MM.1S (cell line): ENCODE data around the gene PCDH9.

Experiments
- DNase-seq: peaks from one replicate; pipeline ENCODE4 v3.0.0-alpha.2; 2015
- H2AFZ ChIP-seq: fragments of 300-600 bp; sonication (generic); 2 replicates; pipeline ENCODE4 v1.6.0; 2016; ENCODE audit warnings: antibody characterized with exemption, low read length
- H3F3A ChIP-seq: fragments of 300-600 bp; sonication (generic); 2 replicates; pipeline ENCODE4 v1.6.1; 2016; ENCODE audit warnings: mild to moderate bottlenecking, antibody characterized with exemption, low read length, moderate library complexity, mixed read lengths; ENCODE audit not compliant: insufficient read depth
- H3K27ac ChIP-seq: fragments of 300-600 bp; sonication (generic); 2 replicates; pipeline ENCODE4 v1.5.1; 2016; ENCODE audit warnings: mild to moderate bottlenecking, low read length
- H3K27me3 ChIP-seq: fragments of 300-600 bp; sonication (generic); replicated peaks from 2 replicates; pipeline ENCODE4 v1.6.0; 2016; ENCODE audit warnings: low read length; ENCODE audit not compliant: insufficient read depth
- H3K36me3 ChIP-seq: fragments of 300-600 bp; sonication (generic); replicated peaks from 2 replicates; pipeline ENCODE4 v1.6.1; 2016; ENCODE audit warnings: mild to moderate bottlenecking, low read length, mixed read lengths; ENCODE audit not compliant: insufficient read depth
- H3K4me1 ChIP-seq: fragments of 300-600 bp; sonication (generic); 2 replicates; pipeline ENCODE4 v1.6.1; 2016; ENCODE audit warnings: low read length, mixed read lengths
- H3K4me2 ChIP-seq: fragments of 300-600 bp; sonication (generic); 2 replicates; pipeline ENCODE4 v1.6.0; 2016; ENCODE audit warnings: low read depth, low read length
- H3K4me3 ChIP-seq: fragments of 300-600 bp; sonication (generic); 2 replicates; pipeline ENCODE4 v1.5.1; 2016; ENCODE audit warnings: low read length, mixed read lengths
- H3K79me2 ChIP-seq: fragments of 300-600 bp; sonication (generic); 2 replicates; pipeline ENCODE4 v1.6.1; 2016; ENCODE audit warnings: mixed run types, low read length, mixed read lengths
- H3K9ac ChIP-seq: fragments of 300-600 bp; sonication (generic); 2 replicates; pipeline ENCODE4 v1.6.1; 2016; ENCODE audit warnings: low read length, mixed read lengths
- H3K9me2 ChIP-seq: fragments of 300-600 bp; sonication (generic); replicated peaks from 2 replicates; pipeline ENCODE4 v1.6.1; 2016; ENCODE audit warnings: mild to moderate bottlenecking, low read length, mixed read lengths; ENCODE audit not compliant: insufficient read depth
- H3K9me3 ChIP-seq: fragments of 300-600 bp; sonication (generic); replicated peaks from 2 replicates; pipeline ENCODE4 v1.6.1; 2016; ENCODE audit warnings: mild to moderate bottlenecking, low read length, mixed read lengths; ENCODE audit not compliant: insufficient read depth
- H4K20me1 ChIP-seq: fragments of 300-600 bp; sonication (generic); 2 replicates; pipeline ENCODE4 v1.6.1; 2016; ENCODE audit warnings: mild to moderate bottlenecking, low read length, moderate library complexity, mixed read lengths; ENCODE audit not compliant: insufficient read depth
- CTCF ChIP-seq: fragments of 300-600 bp; sonication (generic); IDR thresholded peaks from 2 replicates; pipeline ENCODE4 v1.5.1; 2016; ENCODE audit warnings: antibody characterized with exemption, low read length, mixed read lengths
- EZH2 ChIP-seq: fragments of 300-600 bp; sonication (generic); optimal IDR thresholded peaks from 2 replicates; pipeline ENCODE3; 2017; ENCODE audit warnings: low read depth, mild to moderate bottlenecking, antibody characterized with exemption, low read length, mixed read lengths
- EZH2phosphoT487 ChIP-seq: fragments of 300-600 bp; sonication (generic); IDR thresholded peaks from 2 replicates; pipeline ENCODE4 v1.6.1; 2018; ENCODE audit warnings: antibody characterized with exemption, low read length

Gene PCDH9

GRCh38 chr13:67148161-67148571 is 82.0 kb downstream of the PCDH9 start:
- Histone ChIP-seq H3K4me3 (no peak overlapping the region), H4K20me1 (no peaks in the 10 kb centered on the region), H3K36me3 (no peaks in the 10 kb centered on the region), H3K9ac (no peak overlapping the region), H3K9me3 (no peaks in the 10 kb centered on the region), H2AFZ (no peak overlapping the region), H3K9me2 (no peaks in the 10 kb centered on the region), H3K4me2 (no peak overlapping the region), H3K27me3 (no peaks in the 10 kb centered on the region), H3K79me2 (no peaks in the 10 kb centered on the region), H3F3A (no peaks in the 10 kb centered on the region), H3K27ac (no peak overlapping the region), H3K4me1 (no peaks in the 10 kb centered on the region)
- no peak for DNase-seq
- TF ChIP-seq CTCF, result no peak
- TF ChIP-seq EZH2, result no peak
- TF ChIP-seq EZH2phosphoT487, result no peak

- Histone ChIP-seq H4K20me1 (no peaks in the 10 kb centered on the region), H3K27me3 (no peaks in the 10 kb centered on the region), H3K9ac (no peak overlapping the region), H3K9me2 (no peaks in the 10 kb centered on the region), H3K27ac (no peak overlapping the region), H2AFZ (no peak overlapping the region), H3K4me3 (no peak overlapping the region), H3F3A (no peaks in the 10 kb centered on the region), H3K4me1 (no peaks in the 10 kb centered on the region), H3K9me3 (no peaks in the 10 kb centered on the region), H3K36me3 (no peaks in the 10 kb centered on the region), H3K79me2 (no peaks in the 10 kb centered on the region), H3K4me2 (no peak overlapping the region)
- no peak for TF ChIP-seq EZH2
- TF ChIP-seq CTCF, result no peak
- no peak for DNase-seq
Measured at GRCh38 chr13:67147342-67148133, 82.6 kb downstream of the PCDH9 start.

- H2AFZ ChIP-seq, result no peak overlapping the region
- no peaks in the 10 kb centered on the region for H3K36me3 ChIP-seq
- no peaks in the 10 kb centered on the region for H3K9me2 ChIP-seq
- DNase-seq, result no peak
- H3K4me1 ChIP-seq, result no peaks in the 10 kb centered on the region
- H3K9me3 ChIP-seq, result no peaks in the 10 kb centered on the region
- no peak overlapping the region for H3K4me3 ChIP-seq
- H3K4me2 ChIP-seq, result no peak overlapping the region
- no peaks in the 10 kb centered on the region for H3K27me3 ChIP-seq
- H3K79me2 ChIP-seq, result no peaks in the 10 kb centered on the region
- H3K27ac ChIP-seq, result no peak overlapping the region
- no peak overlapping the region for H3K9ac ChIP-seq
- H3F3A ChIP-seq, result no peaks in the 10 kb centered on the region
- no peaks in the 10 kb centered on the region for H4K20me1 ChIP-seq
- TF ChIP-seq EZH2phosphoT487, result no peak
- no peak for TF ChIP-seq CTCF
- TF ChIP-seq EZH2, result no peak
Measured at GRCh38 chr13:67146523-67147130, 83.5 kb downstream of the PCDH9 start.
